EL (cell line): Measurements from ENCODE around the gene CCDC148.
A peak's percentile ranks its signal among the peaks of the same experiment; 100 is the strongest.
"Not testable (repeated sequence)": the region's sequence is repeated elsewhere in the genome, so short reads cannot be mapped to it uniquely, and the experiment has no call there.

Source experiments
- DNase-seq: peaks from one replicate; pipeline ENCODE4 v3.0.0-alpha.2; 2016

The CCDC148 gene

GRCh38 chr2:158481116-158481515 is 24.6 kb upstream of the CCDC148 start:
- DNase-seq = no peak

- DNase-seq = no peak
These were observed 22.3 kb upstream of the CCDC148 start for GRCh38 chr2:158478816-158479215.

- DNase-seq = no peak
These were observed 21.7 kb upstream of the CCDC148 start for GRCh38 chr2:158478237-158478636.

GRCh38 chr2:158477202-158477601 is 20.6 kb upstream of the CCDC148 start:
- DNase-seq = no peak

GRCh38 chr2:158474526-158475011 is 18.0 kb upstream of the CCDC148 start:
- DNase-seq = not testable (repeated sequence)

GRCh38 chr2:158473719-158474392 is 17.3 kb upstream of the CCDC148 start:
- DNase-seq = no peak

- not testable (repeated sequence) for DNase-seq
These were observed 16.7 kb upstream of the CCDC148 start for GRCh38 chr2:158473300-158473699.

- DNase-seq = not testable (repeated sequence)
These were observed 16.3 kb upstream of the CCDC148 start for GRCh38 chr2:158472829-158473228.

GRCh38 chr2:158467248-158467647 is 10.7 kb upstream of the CCDC148 start:
- no peak for DNase-seq

GRCh38 chr2:158464426-158465281 is 8.1 kb upstream of the CCDC148 start:
- peak; percentile 17 for DNase-seq

- DNase-seq = peak; percentile 49
These were observed 7.0 kb upstream of the CCDC148 start for GRCh38 chr2:158463496-158464095.

- DNase-seq = peak; percentile 14
These were observed 4.2 kb upstream of the CCDC148 start for GRCh38 chr2:158460632-158461297.

GRCh38 chr2:158459161-158460003 is 2.8 kb upstream of the CCDC148 start:
- DNase-seq = no peak

- DNase-seq = peak; percentile 20
These were observed 2.0 kb upstream of the CCDC148 start for GRCh38 chr2:158458617-158458920.

GRCh38 chr2:158457826-158458616 is 1.5 kb upstream of the CCDC148 start:
- DNase-seq = peak; percentile 89

GRCh38 chr2:158457092-158457825 is 706 bp upstream of the CCDC148 start:
- peak; percentile 78 for DNase-seq

GRCh38 chr2:158443606-158444005 is 12.9 kb downstream of the CCDC148 start:
- no peak for DNase-seq

GRCh38 chr2:158439062-158439461 is 17.5 kb downstream of the CCDC148 start:
- not testable (repeated sequence) for DNase-seq

- DNase-seq = not testable (repeated sequence)
These were observed 22.8 kb downstream of the CCDC148 start for GRCh38 chr2:158433716-158434115.

GRCh38 chr2:158432117-158432516 is 24.4 kb downstream of the CCDC148 start:
- DNase-seq = no peak

- peak; percentile 90 for DNase-seq
These were observed 42.0 kb downstream of the CCDC148 start for GRCh38 chr2:158414538-158414937.
